LNCaP clone FGC (cell line): ENCODE measurements around the gene ANKRD45.
"Not testable (repeated sequence)": the region's sequence is repeated elsewhere in the genome, so short reads cannot be mapped to it uniquely, and the experiment has no call there.

Source experiments
- DNase-seq: peaks from one replicate; pipeline ENCODE4 v3.0.0-alpha.2; 2011; ENCODE audit warnings: low read depth
- H3K4me3 ChIP-seq: 2 replicates; pipeline ENCODE4 v1.5.1; 2011; ENCODE audit warnings: mild to moderate bottlenecking, low read depth, low read length, control low read depth
- CTCF ChIP-seq: IDR thresholded peaks from 2 replicates; pipeline ENCODE4 v1.5.1; 2012; ENCODE audit warnings: mild to moderate bottlenecking; ENCODE audit not compliant: control insufficient read depth, insufficient read depth; ENCODE audit errors: extremely low read depth

Gene ANKRD45

GRCh38 chr1:173639102-173639501, 30.5 kb downstream of the ANKRD45 start:
- no peak for DNase-seq
- no peak for TF ChIP-seq CTCF
- no peak overlapping the region for H3K4me3 ChIP-seq

GRCh38 chr1:173638043-173639021, 31.3 kb downstream of the ANKRD45 start:
- no peak for TF ChIP-seq CTCF
- DNase-seq = no peak
- H3K4me3 ChIP-seq = no peak overlapping the region

GRCh38 chr1:173637236-173638042, 32.2 kb downstream of the ANKRD45 start:
- DNase-seq, H3K4me3 ChIP-seq: not testable (repeated sequence)

GRCh38 chr1:173635116-173635515, 34.5 kb downstream of the ANKRD45 start, which contains the start of gene TEX50:
TEX50 (plus strand) TSS chr1:173635338; CDS start chr1:173635522, 184 bp downstream.
- TF ChIP-seq CTCF = no peak
- no peak for DNase-seq
- no peak within 1 kb of the TSS for H3K4me3 ChIP-seq

GRCh38 chr1:173628888-173629287, 40.8 kb downstream of the ANKRD45 start:
- DNase-seq = no peak

GRCh38 chr1:173627269-173627668, 42.4 kb downstream of the ANKRD45 start:
- no peak overlapping the region for H3K4me3 ChIP-seq
- TF ChIP-seq CTCF = no peak
- no peak for DNase-seq

More at GRCh38 chr1:173628888-173629287, 40.8 kb downstream of the ANKRD45 start:
- TF ChIP-seq CTCF = no peak
- no peak overlapping the region for H3K4me3 ChIP-seq

GRCh38 chr1:173616859-173617258, 52.8 kb downstream of the ANKRD45 start:
- no peak overlapping the region for H3K4me3 ChIP-seq
- no peak for TF ChIP-seq CTCF
- DNase-seq = no peak

GRCh38 chr1:173613086-173613485, 56.6 kb downstream of the ANKRD45 start:
- DNase-seq, H3K4me3 ChIP-seq: not testable (repeated sequence)
